Glomerular endothelial cell (primary cell): ENCODE measurements around the gene PAPPA. TPM values are rescaled to one million over a fixed set of nuclear protein-coding genes. Genes with fewer than 3 reads are reported as not detected.

ENCODE experiments used
- DNase-seq: peaks from one replicate; pipeline ENCODE4 v3.0.0-alpha.2; 2011; ENCODE audit warnings: low read depth, low spot score; ENCODE audit errors: extremely low read depth
- total RNA-seq: library from RNA; depleted of rRNA; stranded (reverse); fragments of >200 nt; gene quantifications from 2 replicates; pipeline ENCODE4 v1.2.3, GENCODE V29; 2015

PAPPA gene
- total RNA-seq, 1 donor from 2014 or later, result 13.1 TPM

DNA sequence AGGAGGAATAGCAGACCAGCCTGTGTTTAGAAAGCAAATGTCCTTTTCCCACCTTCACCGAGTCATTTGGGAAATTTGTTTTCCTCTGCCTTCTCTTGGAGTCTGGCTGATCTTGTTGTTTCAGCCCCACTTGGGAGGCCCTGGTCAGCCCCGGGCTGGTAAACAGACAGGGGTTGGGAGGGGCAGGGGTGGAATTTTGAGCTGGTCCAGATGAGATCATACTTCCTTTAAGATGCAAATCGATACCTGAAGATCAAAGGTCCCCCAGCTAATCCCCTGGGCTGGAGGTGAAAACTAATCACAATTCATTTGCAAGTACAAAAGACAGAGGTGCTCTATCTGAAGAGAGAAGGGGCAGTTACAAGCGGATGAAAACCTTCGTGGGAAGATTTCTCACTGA lies 118.4 kb downstream of the PAPPA start:
- DNase-seq, result no peak

- DNase-seq, result no peak
Observed at GRCh38 chr9:116274293-116274692, 120.7 kb downstream of the PAPPA start.

- no peak for DNase-seq
Observed at GRCh38 chr9:116275418-116276195, 122.0 kb downstream of the PAPPA start.

DNA sequence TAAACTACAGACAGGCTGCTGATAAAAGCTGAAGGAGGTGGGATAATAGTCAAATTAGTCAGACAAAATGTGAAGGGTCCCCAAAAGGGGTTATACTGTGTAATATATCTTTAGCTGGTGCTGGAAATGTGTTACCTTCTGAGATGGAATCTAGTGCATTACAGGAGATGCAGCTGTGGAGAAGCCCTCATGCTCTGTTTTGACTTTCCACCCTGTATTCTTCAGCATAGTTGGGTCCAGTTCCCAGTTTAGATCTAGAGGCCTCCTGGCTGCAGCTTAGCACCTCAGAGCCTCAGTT lies 122.6 kb downstream of the PAPPA start:
- DNase-seq, result no peak

- no peak for DNase-seq
Observed at GRCh38 chr9:116276651-116277121, 123.1 kb downstream of the PAPPA start.

- no peak for DNase-seq
Observed at GRCh38 chr9:116278326-116278725, 124.7 kb downstream of the PAPPA start.

DNA sequence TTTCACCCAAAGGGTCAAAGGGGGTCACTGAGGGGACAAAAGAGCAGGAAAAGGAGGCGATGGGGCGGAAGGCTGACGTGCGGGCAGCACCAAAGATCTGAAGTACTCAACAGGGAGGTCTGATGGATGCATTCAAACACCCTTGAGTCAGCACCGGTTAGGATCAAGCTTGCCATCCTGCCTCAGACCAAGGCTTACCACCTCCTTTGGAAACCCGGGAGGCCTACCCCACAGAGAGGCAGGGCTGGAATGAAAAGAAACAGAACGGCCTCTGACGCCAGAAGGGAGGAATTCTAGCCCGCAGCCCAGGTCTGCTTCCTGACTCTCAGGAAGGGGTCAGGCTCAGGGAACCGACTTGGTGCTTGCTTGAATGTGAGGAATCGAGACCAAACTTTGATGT lies 125.6 kb downstream of the PAPPA start:
- DNase-seq, result no peak

- no peak for DNase-seq
Observed at GRCh38 chr9:116280529-116280928, 126.9 kb downstream of the PAPPA start.

DNA sequence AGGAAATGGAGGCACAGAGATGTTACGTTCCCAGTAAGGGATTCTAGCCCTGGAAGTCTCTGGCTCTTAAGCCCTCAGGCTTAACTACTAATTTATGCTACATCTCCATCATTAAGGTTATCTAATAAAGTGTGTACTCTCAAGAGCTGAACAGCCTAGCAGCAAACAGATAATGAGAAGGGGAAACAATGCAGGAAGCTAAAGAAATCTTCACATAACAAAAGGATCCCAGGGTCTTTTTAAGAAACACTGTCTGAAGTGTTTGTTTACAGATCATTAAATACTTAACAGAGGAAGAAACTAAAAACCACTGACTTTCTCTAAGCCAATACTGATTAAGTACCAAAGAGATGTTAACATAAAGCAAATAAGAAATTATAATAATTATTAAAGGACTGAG lies 129.0 kb downstream of the PAPPA start:
- no peak for DNase-seq

DNA sequence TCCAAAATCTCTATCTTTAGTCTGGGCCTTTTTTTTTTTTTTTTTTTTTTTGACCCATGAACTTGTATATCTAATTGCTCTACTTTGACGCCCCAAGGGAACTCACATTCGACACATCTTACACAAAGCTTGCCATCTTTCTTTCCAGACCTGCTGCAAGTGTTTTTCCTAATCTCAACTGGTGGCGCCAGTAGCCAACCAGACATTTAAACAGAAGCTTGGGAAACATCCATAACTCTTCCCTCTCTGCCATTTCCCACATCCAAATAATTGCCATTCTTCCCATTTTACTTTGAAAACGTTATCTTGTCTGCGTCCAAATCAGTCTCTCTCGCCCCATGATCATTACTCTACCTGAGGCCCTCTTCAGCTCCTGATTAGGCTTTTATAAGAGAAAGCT lies 130.9 kb downstream of the PAPPA start:
- no peak for DNase-seq

- DNase-seq, result no peak
Observed at GRCh38 chr9:116285320-116285719, 131.7 kb downstream of the PAPPA start.

GRCh38 chr9:116286297-116286696 lies 132.7 kb downstream of the PAPPA start:
- DNase-seq, result no peak

- DNase-seq, result no peak
Observed at GRCh38 chr9:116287721-116288120, 134.1 kb downstream of the PAPPA start.

- no peak for DNase-seq
Observed at GRCh38 chr9:116288658-116289057, 135.1 kb downstream of the PAPPA start.

DNA sequence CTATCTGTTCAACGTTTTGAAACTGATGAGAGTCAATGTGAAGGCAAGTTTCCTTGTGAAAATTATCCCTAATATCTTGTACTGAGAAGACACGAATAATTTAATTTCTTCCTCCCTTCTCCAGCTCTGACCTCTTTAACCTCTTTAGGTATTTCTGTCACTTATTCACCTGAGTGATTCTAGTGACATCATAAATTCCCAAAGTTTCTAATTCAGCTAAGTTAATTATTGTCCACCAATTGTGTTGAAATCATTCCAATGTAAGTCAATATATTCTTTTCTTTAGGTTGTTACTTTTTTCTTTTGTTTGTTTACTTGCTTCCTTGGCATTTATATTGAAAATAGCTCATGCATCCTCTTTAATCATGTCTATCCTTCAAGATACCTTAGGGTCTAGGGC lies 143.8 kb downstream of the PAPPA start:
- no peak for DNase-seq

DNA sequence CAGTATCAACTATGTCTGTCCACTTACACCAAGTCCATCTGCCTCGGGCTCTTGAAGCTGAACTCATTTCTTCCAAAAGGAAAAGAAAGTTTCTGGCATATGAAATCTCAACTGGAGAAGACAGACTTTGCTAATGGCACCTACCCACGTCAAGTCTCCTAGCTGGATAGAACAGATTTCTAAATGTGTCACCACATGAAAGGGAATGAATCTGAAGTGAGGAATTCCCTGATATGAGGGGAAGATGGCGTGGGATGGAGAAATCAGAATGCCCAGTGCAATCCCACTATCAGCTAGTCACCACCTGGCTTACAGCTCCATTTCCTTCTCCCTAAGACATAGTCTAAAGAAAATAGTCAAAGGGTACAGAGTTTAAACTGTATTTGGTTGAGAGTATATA lies 144.7 kb downstream of the PAPPA start:
- no peak for DNase-seq

- DNase-seq, result no peak
Observed at GRCh38 chr9:116298878-116299391, 145.3 kb downstream of the PAPPA start.

- no peak for DNase-seq
Observed at GRCh38 chr9:116300360-116300870, 146.8 kb downstream of the PAPPA start.

DNA sequence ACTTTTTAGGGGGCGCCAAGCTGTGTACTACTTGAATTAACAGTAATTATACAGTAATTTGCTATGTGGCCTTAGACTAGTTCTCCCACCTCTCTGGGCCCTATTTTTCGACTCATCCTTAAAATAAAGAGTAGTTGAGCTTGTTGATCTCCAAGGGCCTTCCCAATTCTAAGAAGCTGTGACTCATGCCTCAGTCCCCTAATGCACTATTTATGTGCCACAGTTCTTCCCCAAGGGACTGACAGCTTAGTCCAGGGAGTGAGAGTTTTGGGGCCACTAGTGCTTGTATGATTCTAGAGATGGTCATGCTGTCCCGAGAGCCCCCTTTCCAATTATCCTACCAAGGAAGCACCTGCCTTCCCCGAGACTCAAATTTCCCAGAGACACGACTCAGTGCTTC lies 149.7 kb downstream of the PAPPA start:
- DNase-seq, result no peak

GRCh38 chr9:116303886-116304538 lies 150.4 kb downstream of the PAPPA start:
- DNase-seq, result no peak

DNA sequence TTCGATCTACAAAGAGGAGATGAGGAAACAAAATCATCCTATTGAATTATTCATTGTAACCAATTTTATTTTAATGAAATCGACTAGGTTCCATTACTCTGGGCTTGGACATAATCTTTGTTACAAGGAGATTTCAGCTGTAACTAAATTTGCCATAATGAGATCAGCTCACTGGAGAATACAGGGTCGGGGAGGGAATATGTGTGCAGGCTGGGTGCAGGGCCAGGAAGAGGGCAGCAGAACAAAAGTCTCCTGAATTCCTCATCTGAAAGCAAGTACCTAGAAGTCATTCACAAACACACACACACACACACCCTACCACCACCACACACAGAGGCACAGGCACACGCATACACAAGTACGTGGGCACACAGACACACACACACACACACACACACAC lies 151.2 kb downstream of the PAPPA start:
- no peak for DNase-seq

- DNase-seq, result no peak
Observed at GRCh38 chr9:116308076-116308475, 154.5 kb downstream of the PAPPA start.
